GM23338 (cell line): Measurements from ENCODE around the gene ZFP92. TPM values are rescaled to one million over a fixed set of nuclear protein-coding genes. Genes with fewer than 3 reads are reported as not detected.

Source experiments
- ATAC-seq: fragments of 200-7000 bp; cut with Tn5 transposase; 3 replicates; pipeline ENCODE4 v1.9.1; 2020
- DNase-seq: peaks from one replicate; pipeline ENCODE4 v3.0.0-alpha.2; 2015; ENCODE audit warnings: low spot score
- H2AFZ ChIP-seq: fragments of 200-600 bp; sonication (generic); 2 replicates; pipeline ENCODE4 v1.8.0; 2016; ENCODE audit warnings: antibody characterized with exemption, mild to moderate bottlenecking, moderate library complexity
- H3F3A ChIP-seq: fragments of 200-600 bp; sonication (generic); replicated peaks from 2 replicates; pipeline ENCODE4 v1.8.0; 2017; ENCODE audit warnings: antibody characterized with exemption, mixed run types, low read depth
- H3K27ac ChIP-seq: fragments of 200-600 bp; sonication (generic); 2 replicates; pipeline ENCODE4 v1.6.1; 2016; ENCODE audit warnings: low read depth
- H3K27me3 ChIP-seq: fragments of 200-600 bp; sonication (generic); 2 replicates; pipeline ENCODE4 v1.8.0; 2016; ENCODE audit warnings: mild to moderate bottlenecking, mixed run types, moderate library complexity; ENCODE audit not compliant: insufficient read depth
- H3K36me3 ChIP-seq: fragments of 200-600 bp; sonication (generic); 2 replicates; pipeline ENCODE4 v1.8.0; 2016; ENCODE audit warnings: mild to moderate bottlenecking; ENCODE audit not compliant: insufficient read depth
- H3K4me1 ChIP-seq: fragments of 200-600 bp; sonication (generic); 2 replicates; pipeline ENCODE4 v1.8.0; 2016; ENCODE audit warnings: mild to moderate bottlenecking, moderate library complexity; ENCODE audit not compliant: insufficient read depth
- H3K4me2 ChIP-seq: fragments of 200-600 bp; sonication (generic); 2 replicates; pipeline ENCODE4 v1.7.1; 2017; ENCODE audit warnings: mixed run types
- H3K4me3 ChIP-seq: fragments of 200-600 bp; sonication (generic); 2 replicates; pipeline ENCODE4 v1.6.1; 2016; ENCODE audit warnings: mixed run types
- H3K79me2 ChIP-seq: fragments of 200-600 bp; sonication (generic); replicated peaks from 2 replicates; pipeline ENCODE4 v1.8.0; 2017; ENCODE audit warnings: mild to moderate bottlenecking; ENCODE audit not compliant: insufficient read depth
- H3K9me2 ChIP-seq: fragments of 200-600 bp; sonication (generic); 2 replicates; pipeline ENCODE4 v1.8.0; 2017; ENCODE audit not compliant: insufficient read depth
- H4K20me1 ChIP-seq: fragments of 200-600 bp; sonication (generic); replicated peaks from 2 replicates; pipeline ENCODE4 v1.8.0; 2017; ENCODE audit warnings: mild to moderate bottlenecking; ENCODE audit not compliant: insufficient read depth
- H3K27ac Mint-ChIP-seq: 2 replicates; pipeline ENCODE4 v1.8.0; 2020; ENCODE audit warnings: inconsistent platforms, mild to moderate bottlenecking, moderate library complexity, mixed read lengths
- H3K27me3 Mint-ChIP-seq: 3 replicates; pipeline ENCODE4 v1.8.0; 2022; ENCODE audit warnings: low read depth, mild to moderate bottlenecking, moderate library complexity, mixed read lengths, inconsistent platforms; ENCODE audit not compliant: insufficient read depth, poor library complexity
- H3K36me3 Mint-ChIP-seq: 3 replicates; pipeline ENCODE4 v1.8.0; 2021; ENCODE audit warnings: low read depth, mild to moderate bottlenecking, inconsistent platforms, moderate library complexity, mixed read lengths
- H3K4me1 Mint-ChIP-seq: 3 replicates; pipeline ENCODE4 v1.8.0; 2020; ENCODE audit warnings: mild to moderate bottlenecking, inconsistent platforms, mixed read lengths
- H3K4me3 Mint-ChIP-seq: 3 replicates; pipeline ENCODE4 v1.8.0; 2021; ENCODE audit warnings: moderate library complexity, mild to moderate bottlenecking, inconsistent platforms, mixed read lengths
- H3K9me3 Mint-ChIP-seq: 3 replicates; pipeline ENCODE4 v1.8.0; 2020; ENCODE audit warnings: moderate library complexity, mild to moderate bottlenecking, inconsistent platforms, mixed read lengths
- CREB1 ChIP-seq: fragments of 250-450 bp; sonication (Bioruptor Pico); IDR thresholded peaks from 2 replicates; pipeline ENCODE4 v1.5.0; 2020; ENCODE audit warnings: low read depth, mild to moderate bottlenecking, moderate library complexity
- CTCF ChIP-seq, 2 experiments: fragments of 200-600 bp in 1 of 2; sonication (generic) in 1 of 2; conservative IDR thresholded peaks; 2 replicates each; pipeline versions ENCODE4 v1.5.1 to v1.6.1; 2016 to 2017; ENCODE audit warnings: antibody characterized with exemption in 2 of 2, low read depth in 2 of 2, mild to moderate bottlenecking in 2 of 2, moderate library complexity in 1 of 2
- EZH2 ChIP-seq: fragments of 200-600 bp; sonication (generic); IDR thresholded peaks from one replicate; pipeline ENCODE4 v1.8.0; 2017; ENCODE audit warnings: antibody characterized with exemption, mild to moderate bottlenecking, low read depth; ENCODE audit not compliant: unreplicated experiment
- EZH2phosphoT487 ChIP-seq: fragments of 200-600 bp; sonication (generic); IDR thresholded peaks from one replicate; pipeline ENCODE4 v1.8.1; 2018; ENCODE audit warnings: antibody characterized with exemption; ENCODE audit not compliant: unreplicated experiment
- POLR2AphosphoS5 ChIP-seq: IDR thresholded peaks from 2 replicates; pipeline ENCODE4 v1.6.1; 2016; ENCODE audit warnings: antibody characterized with exemption, low read depth
- STAT1 ChIP-seq: IDR thresholded peaks from one replicate; pipeline ENCODE4 v1.6.1; 2016; ENCODE audit warnings: antibody characterized with exemption; ENCODE audit not compliant: unreplicated experiment
- ZNF114 ChIP-seq: fragments of 250-450 bp; sonication (Bioruptor Pico); IDR thresholded peaks from 2 replicates; pipeline ENCODE4 v1.5.0; 2020; ENCODE audit warnings: mild to moderate bottlenecking, moderate library complexity
- polyA plus RNA-seq: library from polyadenylated mRNA; unstranded; fragments of >200 nt; fragmentation: Nextera tagmentation; extraction: Ambion mirVana; gene quantifications from 2 replicates; pipeline ENCODE4 v1.2.1, GENCODE V29; 2016
- total RNA-seq: library from RNA; depleted of rRNA; stranded (reverse); fragments of >200 nt; shearing (Covaris generic); gene quantifications from 2 replicates; pipeline ENCODE4 v1.2.3, GENCODE V29; 2014
- TF ChIP-seq, protein P1 (sequence below): IDR thresholded peaks from one replicate; pipeline ENCODE4 v1.6.1; 2018; ENCODE audit warnings: antibody characterized with exemption; ENCODE audit not compliant: unreplicated experiment
- TF ChIP-seq, protein P2 (sequence below): fragments of 250-450 bp; sonication (Bioruptor Pico); IDR thresholded peaks from 2 replicates; pipeline ENCODE4 v1.5.0; 2020; ENCODE audit warnings: mild to moderate bottlenecking, moderate library complexity

ZFP92 gene
- total and polyA plus RNA-seq, 2 experiments from 2014 or later = 0.05 to 0.52 TPM

DNA sequence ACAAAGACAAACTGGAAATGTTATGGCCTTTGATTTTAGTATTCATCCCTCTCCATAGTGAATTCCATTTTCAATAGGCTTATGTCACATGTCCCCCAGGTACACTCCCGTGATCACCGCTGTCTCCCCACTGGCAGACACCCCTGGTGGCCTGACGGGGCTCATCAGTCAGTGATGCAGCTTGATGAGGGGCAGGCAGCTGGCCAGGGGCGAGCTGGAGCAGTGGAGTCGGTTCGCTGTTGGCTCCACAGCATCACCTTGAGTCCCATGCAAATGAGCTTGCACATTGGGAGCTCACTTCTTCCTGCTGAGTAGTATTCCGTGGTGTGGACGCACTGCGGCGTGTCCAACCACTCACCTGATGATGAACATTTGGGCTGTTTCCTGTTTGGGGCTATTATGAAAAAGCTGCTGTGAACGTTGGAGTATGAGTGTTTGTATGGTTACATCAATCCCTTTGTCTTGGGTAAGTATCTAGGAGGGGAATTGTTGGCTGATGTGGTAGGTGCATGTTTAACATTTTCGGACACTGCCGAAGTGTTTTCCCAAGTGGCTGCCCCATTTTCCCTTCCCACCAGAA lies 29.4 kb downstream of the ZFP92 start (continued):
- no peak for TF ChIP-seq CREB1 (CRISPR knock-in tag)
- no peak for TF ChIP-seq EZH2
- TF ChIP-seq EZH2phosphoT487 = no peak
- TF ChIP-seq ZNF114 (CRISPR knock-in tag) = no peak

GRCh38 chrX:153441296-153441695 lies 30.0 kb downstream of the ZFP92 start:
- Histone ChIP-seq H3K4me3 (no peak overlapping the region), H3F3A (no peaks in the 10 kb centered on the region), H3K9me2 (no peaks in the 10 kb centered on the region), H2AFZ (no peak overlapping the region), H3K4me2 (no peak overlapping the region), H4K20me1 (no peaks in the 10 kb centered on the region), H3K27me3 (no peaks in the 10 kb centered on the region), H3K36me3 (no peaks in the 10 kb centered on the region), H3K79me2 (no peaks in the 10 kb centered on the region), H3K27ac (no peak overlapping the region), H3K4me1 (no peaks in the 10 kb centered on the region)
- no peaks in the 10 kb centered on the region for H3K36me3 Mint-ChIP-seq
- TF ChIP-seq STAT1 (no peak), CTCF (conservative IDR thresholded peaks at IDR 0.05; ENCODE audit: low read depth in 2 of 2) (no peak), EZH2 (no peak), POLR2AphosphoS5 (no peak)
- H3K4me1 Mint-ChIP-seq = no peaks in the 10 kb centered on the region
- H3K27ac Mint-ChIP-seq = no peak overlapping the region
- no peak overlapping the region for H3K4me3 Mint-ChIP-seq
- DNase-seq (no peak), ATAC-seq (no peak)
- peaks cover 3% of the 10 kb centered on the region for H3K27me3 Mint-ChIP-seq
- H3K9me3 Mint-ChIP-seq = no peaks in the 10 kb centered on the region

DNA sequence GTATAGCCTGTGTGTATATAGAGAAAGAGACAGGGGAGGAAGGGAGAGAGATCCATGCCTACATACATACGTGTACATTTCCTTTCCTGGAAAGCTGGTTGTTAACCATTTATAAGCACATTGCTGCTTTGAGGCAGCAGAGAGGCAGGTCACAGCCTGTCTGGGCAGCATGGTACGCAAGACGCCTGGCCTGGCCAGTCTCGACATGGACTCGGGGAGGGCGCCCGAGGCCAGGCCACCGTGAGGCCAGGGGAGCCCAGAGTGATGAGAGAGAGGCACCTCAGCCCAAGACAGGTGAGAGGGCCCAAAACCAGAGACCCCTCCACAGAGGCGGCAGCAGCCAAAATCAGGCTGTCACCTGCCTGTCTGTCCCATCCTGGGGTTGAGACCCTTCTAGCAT lies 30.7 kb downstream of the ZFP92 start:
- Mint-ChIP-seq H3K36me3 (no peaks in the 10 kb centered on the region), H3K9me3 (no peaks in the 10 kb centered on the region), H3K27me3 (peaks cover 3% of the 10 kb centered on the region), H3K27ac (no peak overlapping the region), H3K4me1 (no peaks in the 10 kb centered on the region), H3K4me3 (no peak overlapping the region)
- Histone ChIP-seq H2AFZ (no peak overlapping the region), H3K4me1 (no peaks in the 10 kb centered on the region), H3F3A (no peaks in the 10 kb centered on the region), H4K20me1 (no peaks in the 10 kb centered on the region), H3K27ac (no peak overlapping the region), H3K9me2 (no peaks in the 10 kb centered on the region), H3K79me2 (no peaks in the 10 kb centered on the region), H3K4me3 (no peak overlapping the region), H3K4me2 (no peak overlapping the region), H3K27me3 (no peaks in the 10 kb centered on the region), H3K36me3 (no peaks in the 10 kb centered on the region)
- no peak for ATAC-seq
- DNase-seq = no peak
- TF ChIP-seq ZNF114 (CRISPR knock-in tag) (no peak), EZH2 (no peak)
- TF ChIP-seq, protein P1, sequence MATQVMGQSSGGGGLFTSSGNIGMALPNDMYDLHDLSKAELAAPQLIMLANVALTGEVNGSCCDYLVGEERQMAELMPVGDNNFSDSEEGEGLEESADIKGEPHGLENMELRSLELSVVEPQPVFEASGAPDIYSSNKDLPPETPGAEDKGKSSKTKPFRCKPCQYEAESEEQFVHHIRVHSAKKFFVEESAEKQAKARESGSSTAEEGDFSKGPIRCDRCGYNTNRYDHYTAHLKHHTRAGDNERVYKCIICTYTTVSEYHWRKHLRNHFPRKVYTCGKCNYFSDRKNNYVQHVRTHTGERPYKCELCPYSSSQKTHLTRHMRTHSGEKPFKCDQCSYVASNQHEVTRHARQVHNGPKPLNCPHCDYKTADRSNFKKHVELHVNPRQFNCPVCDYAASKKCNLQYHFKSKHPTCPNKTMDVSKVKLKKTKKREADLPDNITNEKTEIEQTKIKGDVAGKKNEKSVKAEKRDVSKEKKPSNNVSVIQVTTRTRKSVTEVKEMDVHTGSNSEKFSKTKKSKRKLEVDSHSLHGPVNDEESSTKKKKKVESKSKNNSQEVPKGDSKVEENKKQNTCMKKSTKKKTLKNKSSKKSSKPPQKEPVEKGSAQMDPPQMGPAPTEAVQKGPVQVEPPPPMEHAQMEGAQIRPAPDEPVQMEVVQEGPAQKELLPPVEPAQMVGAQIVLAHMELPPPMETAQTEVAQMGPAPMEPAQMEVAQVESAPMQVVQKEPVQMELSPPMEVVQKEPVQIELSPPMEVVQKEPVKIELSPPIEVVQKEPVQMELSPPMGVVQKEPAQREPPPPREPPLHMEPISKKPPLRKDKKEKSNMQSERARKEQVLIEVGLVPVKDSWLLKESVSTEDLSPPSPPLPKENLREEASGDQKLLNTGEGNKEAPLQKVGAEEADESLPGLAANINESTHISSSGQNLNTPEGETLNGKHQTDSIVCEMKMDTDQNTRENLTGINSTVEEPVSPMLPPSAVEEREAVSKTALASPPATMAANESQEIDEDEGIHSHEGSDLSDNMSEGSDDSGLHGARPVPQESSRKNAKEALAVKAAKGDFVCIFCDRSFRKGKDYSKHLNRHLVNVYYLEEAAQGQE = no peak
- TF ChIP-seq, protein P2, sequence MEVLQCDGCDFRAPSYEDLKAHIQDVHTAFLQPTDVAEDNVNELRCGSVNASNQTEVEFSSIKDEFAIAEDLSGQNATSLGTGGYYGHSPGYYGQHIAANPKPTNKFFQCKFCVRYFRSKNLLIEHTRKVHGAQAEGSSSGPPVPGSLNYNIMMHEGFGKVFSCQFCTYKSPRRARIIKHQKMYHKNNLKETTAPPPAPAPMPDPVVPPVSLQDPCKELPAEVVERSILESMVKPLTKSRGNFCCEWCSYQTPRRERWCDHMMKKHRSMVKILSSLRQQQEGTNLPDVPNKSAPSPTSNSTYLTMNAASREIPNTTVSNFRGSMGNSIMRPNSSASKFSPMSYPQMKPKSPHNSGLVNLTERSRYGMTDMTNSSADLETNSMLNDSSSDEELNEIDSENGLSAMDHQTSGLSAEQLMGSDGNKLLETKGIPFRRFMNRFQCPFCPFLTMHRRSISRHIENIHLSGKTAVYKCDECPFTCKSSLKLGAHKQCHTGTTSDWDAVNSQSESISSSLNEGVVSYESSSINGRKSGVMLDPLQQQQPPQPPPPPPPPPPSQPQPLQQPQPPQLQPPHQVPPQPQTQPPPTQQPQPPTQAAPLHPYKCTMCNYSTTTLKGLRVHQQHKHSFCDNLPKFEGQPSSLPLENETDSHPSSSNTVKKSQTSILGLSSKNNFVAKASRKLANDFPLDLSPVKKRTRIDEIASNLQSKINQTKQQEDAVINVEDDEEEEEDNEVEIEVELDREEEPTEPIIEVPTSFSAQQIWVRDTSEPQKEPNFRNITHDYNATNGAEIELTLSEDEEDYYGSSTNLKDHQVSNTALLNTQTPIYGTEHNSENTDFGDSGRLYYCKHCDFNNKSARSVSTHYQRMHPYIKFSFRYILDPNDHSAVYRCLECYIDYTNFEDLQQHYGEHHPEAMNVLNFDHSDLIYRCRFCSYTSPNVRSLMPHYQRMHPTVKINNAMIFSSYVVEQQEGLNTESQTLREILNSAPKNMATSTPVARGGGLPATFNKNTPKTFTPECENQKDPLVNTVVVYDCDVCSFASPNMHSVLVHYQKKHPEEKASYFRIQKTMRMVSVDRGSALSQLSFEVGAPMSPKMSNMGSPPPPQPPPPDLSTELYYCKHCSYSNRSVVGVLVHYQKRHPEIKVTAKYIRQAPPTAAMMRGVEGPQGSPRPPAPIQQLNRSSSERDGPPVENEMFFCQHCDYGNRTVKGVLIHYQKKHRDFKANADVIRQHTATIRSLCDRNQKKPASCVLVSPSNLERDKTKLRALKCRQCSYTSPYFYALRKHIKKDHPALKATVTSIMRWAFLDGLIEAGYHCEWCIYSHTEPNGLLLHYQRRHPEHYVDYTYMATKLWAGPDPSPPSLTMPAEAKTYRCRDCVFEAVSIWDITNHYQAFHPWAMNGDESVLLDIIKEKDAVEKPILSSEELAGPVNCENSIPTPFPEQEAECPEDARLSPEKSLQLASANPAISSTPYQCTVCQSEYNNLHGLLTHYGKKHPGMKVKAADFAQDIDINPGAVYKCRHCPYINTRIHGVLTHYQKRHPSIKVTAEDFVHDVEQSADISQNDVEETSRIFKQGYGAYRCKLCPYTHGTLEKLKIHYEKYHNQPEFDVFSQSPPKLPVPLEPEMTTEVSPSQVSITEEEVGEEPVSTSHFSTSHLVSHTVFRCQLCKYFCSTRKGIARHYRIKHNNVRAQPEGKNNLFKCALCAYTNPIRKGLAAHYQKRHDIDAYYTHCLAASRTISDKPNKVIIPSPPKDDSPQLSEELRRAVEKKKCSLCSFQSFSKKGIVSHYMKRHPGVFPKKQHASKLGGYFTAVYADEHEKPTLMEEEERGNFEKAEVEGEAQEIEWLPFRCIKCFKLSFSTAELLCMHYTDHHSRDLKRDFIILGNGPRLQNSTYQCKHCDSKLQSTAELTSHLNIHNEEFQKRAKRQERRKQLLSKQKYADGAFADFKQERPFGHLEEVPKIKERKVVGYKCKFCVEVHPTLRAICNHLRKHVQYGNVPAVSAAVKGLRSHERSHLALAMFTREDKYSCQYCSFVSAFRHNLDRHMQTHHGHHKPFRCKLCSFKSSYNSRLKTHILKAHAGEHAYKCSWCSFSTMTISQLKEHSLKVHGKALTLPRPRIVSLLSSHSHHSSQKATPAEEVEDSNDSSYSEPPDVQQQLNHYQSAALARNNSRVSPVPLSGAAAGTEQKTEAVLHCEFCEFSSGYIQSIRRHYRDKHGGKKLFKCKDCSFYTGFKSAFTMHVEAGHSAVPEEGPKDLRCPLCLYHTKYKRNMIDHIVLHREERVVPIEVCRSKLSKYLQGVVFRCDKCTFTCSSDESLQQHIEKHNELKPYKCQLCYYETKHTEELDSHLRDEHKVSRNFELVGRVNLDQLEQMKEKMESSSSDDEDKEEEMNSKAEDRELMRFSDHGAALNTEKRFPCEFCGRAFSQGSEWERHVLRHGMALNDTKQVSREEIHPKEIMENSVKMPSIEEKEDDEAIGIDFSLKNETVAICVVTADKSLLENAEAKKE (CRISPR knock-in tag) = no peak
